Effector CD8-positive, alpha-beta T cell (primary cell): ENCODE results near the gene CSNK1G2.

Experiments used
- DNase-seq: peaks from one replicate; lab custom pipeline; 2025; lab: John Stamatoyannopoulos, UW

Gene CSNK1G2

GRCh38 chr19:2018752-2019151 lies 77.8 kb downstream of the CSNK1G2 start:
- DNase-seq: no peak

- no peak for DNase-seq
Observed at GRCh38 chr19:2021453-2022140, 80.6 kb downstream of the CSNK1G2 start.

GRCh38 chr19:2022289-2022688 lies 81.3 kb downstream of the CSNK1G2 start:
- DNase-seq: no peak

GRCh38 chr19:2026770-2027169 lies 85.8 kb downstream of the CSNK1G2 start:
- DNase-seq: no peak

GRCh38 chr19:2027361-2027760 lies 86.4 kb downstream of the CSNK1G2 start:
- no peak for DNase-seq
